Osteocyte (in vitro differentiated cells): ENCODE data around the gene AKT1. TPM values are rescaled to one million over a fixed set of nuclear protein-coding genes. Genes with fewer than 3 reads are reported as not detected.

Experiments used
- DNase-seq: peaks from one replicate; pipeline ENCODE4 v3.0.0; 2021; ENCODE audit warnings: mixed read lengths; ENCODE audit not compliant: unreplicated experiment; ENCODE audit errors: extremely low spot score
- H3K27ac Mint-ChIP-seq: one replicate; pipeline ENCODE4 v1.8.0; 2021; ENCODE audit warnings: mild to moderate bottlenecking, mixed read lengths; ENCODE audit not compliant: unreplicated experiment
- H3K27me3 Mint-ChIP-seq: one replicate; pipeline ENCODE4 v1.8.0; 2021; ENCODE audit warnings: mixed read lengths; ENCODE audit not compliant: unreplicated experiment
- H3K36me3 Mint-ChIP-seq: one replicate; pipeline ENCODE4 v1.8.0; 2021; ENCODE audit warnings: mixed read lengths; ENCODE audit not compliant: unreplicated experiment
- H3K4me1 Mint-ChIP-seq: one replicate; pipeline ENCODE4 v1.8.0; 2021; ENCODE audit warnings: mixed read lengths; ENCODE audit not compliant: unreplicated experiment
- H3K4me3 Mint-ChIP-seq: one replicate; pipeline ENCODE4 v1.8.0; 2021; ENCODE audit warnings: mild to moderate bottlenecking, moderate library complexity, mixed read lengths; ENCODE audit not compliant: unreplicated experiment
- H3K9me3 Mint-ChIP-seq: one replicate; pipeline ENCODE4 v1.8.0; 2021; ENCODE audit warnings: mixed read lengths; ENCODE audit not compliant: unreplicated experiment
- total RNA-seq: library from RNA; stranded (reverse); gene quantifications from 2 replicates; pipeline ENCODE4 v1.2.1, GENCODE V29; 2021
- TF ChIP-seq, protein P1 (sequence below): fragments of 200-600 bp; sonication (generic); IDR thresholded peaks from 2 replicates; pipeline ENCODE4 v1.5.0; 2021; ENCODE audit warnings: antibody characterized with exemption, mild to moderate bottlenecking, moderate library complexity

Gene AKT1
- total RNA-seq, 1 donor from 2014 or later: 157 TPM

DNA sequence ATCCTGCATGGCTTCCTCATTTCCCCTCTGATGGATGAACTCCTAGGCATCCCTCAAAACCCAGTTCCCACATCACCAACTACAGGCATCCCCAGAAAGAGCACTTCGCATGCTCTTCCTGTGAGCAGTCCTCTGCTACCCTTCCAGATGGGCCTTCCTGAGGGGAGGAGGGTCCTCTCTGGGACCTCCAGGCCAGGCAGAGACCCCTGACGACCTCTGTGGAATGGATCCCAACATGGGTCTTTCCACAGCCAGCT, 1.9 kb downstream of the AKT1 start:
- DNase-seq: no peak
- TF ChIP-seq, protein P1, sequence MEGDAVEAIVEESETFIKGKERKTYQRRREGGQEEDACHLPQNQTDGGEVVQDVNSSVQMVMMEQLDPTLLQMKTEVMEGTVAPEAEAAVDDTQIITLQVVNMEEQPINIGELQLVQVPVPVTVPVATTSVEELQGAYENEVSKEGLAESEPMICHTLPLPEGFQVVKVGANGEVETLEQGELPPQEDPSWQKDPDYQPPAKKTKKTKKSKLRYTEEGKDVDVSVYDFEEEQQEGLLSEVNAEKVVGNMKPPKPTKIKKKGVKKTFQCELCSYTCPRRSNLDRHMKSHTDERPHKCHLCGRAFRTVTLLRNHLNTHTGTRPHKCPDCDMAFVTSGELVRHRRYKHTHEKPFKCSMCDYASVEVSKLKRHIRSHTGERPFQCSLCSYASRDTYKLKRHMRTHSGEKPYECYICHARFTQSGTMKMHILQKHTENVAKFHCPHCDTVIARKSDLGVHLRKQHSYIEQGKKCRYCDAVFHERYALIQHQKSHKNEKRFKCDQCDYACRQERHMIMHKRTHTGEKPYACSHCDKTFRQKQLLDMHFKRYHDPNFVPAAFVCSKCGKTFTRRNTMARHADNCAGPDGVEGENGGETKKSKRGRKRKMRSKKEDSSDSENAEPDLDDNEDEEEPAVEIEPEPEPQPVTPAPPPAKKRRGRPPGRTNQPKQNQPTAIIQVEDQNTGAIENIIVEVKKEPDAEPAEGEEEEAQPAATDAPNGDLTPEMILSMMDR: no peak
- peak overlapping the region; percentile 89 for H3K4me3 Mint-ChIP-seq
- no peaks in the 10 kb centered on the region for H3K9me3 Mint-ChIP-seq
- peak overlapping the region; percentile 85 for H3K27ac Mint-ChIP-seq
- H3K36me3 Mint-ChIP-seq: peaks cover 2% of the 10 kb centered on the region
- H3K27me3 Mint-ChIP-seq: no peaks in the 10 kb centered on the region
- peaks cover 38% of the 10 kb centered on the region for H3K4me1 Mint-ChIP-seq

DNA sequence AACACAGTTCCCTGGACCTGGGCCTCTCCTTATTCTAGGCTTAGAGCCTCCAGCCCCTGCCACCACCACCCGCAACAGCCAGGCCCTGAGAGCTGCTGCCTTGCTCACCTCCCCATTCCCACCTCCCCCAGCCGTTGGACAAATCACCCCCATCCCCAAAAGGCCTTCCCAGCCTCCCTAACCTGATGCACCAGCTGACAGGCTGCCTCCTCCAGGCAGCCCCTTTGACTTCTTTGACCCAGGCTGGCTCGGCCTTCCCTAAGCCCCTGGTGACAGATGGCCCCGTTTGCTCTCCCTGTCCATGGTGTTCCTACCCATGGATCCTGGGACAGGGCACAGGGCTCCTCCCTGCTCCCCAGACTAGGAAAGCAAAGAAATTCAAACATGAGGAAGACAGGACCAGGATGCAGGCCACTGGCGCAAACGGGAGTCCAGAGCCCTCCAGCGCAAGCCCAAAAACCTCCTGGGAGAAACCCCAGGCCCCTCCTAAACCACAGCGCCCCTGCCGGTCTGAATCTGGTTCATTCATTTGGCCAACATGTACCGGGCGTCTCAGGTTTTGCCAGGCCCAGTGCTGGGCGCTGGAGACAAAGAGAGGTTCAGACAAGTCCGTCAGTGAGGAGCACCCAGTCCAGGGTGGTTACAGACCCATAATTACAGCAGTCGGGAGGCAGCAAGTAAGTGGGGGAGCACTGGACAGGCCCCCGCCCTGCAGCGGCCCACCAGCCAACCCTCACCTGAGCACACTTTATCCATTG, 2.4 kb downstream of the AKT1 start:
- H3K4me1 Mint-ChIP-seq: peaks cover 38% of the 10 kb centered on the region
- peaks cover 2% of the 10 kb centered on the region for H3K36me3 Mint-ChIP-seq
- DNase-seq: no peak
- H3K27me3 Mint-ChIP-seq: no peaks in the 10 kb centered on the region
- peak overlapping the region; percentile 85 for H3K27ac Mint-ChIP-seq
- no peaks in the 10 kb centered on the region for H3K9me3 Mint-ChIP-seq
- peak overlapping the region; percentile 89 for H3K4me3 Mint-ChIP-seq
- TF ChIP-seq, protein P1: no peak

GRCh38 chr14:104792101-104792884, 3.3 kb downstream of the AKT1 start:
- Mint-ChIP-seq H3K27ac (peak overlapping the region; percentile 85), H3K36me3 (peaks cover 2% of the 10 kb centered on the region), H3K27me3 (no peaks in the 10 kb centered on the region), H3K4me3 (peak overlapping the region; percentile 22), H3K9me3 (no peaks in the 10 kb centered on the region), H3K4me1 (peaks cover 34% of the 10 kb centered on the region)
- TF ChIP-seq, protein P1: no peak
- no peak for DNase-seq

DNA sequence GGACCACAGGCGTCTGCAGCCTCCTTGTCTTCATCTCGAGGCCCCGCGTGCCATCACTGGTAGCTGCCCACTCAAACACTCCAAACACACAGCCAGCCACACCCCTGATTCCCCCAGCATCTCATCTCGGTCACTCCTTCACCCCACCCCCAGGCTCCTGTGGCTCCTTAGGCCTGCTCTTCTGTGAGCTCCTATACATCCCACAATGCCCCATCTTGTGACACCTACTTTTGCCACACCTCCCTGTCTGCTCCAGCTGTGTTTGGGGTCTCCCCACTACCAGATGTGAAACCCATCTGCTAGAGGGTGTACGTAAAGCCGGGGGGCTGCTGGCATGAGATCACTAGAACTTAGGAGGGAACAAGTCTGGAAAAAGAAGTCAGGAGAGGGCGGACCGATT, 4.1 kb downstream of the AKT1 start:
- DNase-seq: no peak
- TF ChIP-seq, protein P1: no peak
- Mint-ChIP-seq H3K4me1 (peaks cover 34% of the 10 kb centered on the region), H3K27me3 (no peaks in the 10 kb centered on the region), H3K9me3 (no peaks in the 10 kb centered on the region), H3K36me3 (peaks cover 2% of the 10 kb centered on the region), H3K27ac (peak overlapping the region; percentile 44), H3K4me3 (no peak overlapping the region)
